Kidney (tissue), 14 donors: ENCODE measurements around the gene SAMD4A. TPM values are rescaled to one million over a fixed set of nuclear protein-coding genes. Genes with fewer than 3 reads are reported as not detected.
A peak's percentile ranks its signal among the peaks of the same experiment; 100 is the strongest.

ENCODE experiments used
- DNase-seq, 5 donors: peaks; one replicate each; pipeline ENCODE4 v3.0.0-alpha.2; 2013 to 2020
- FAIRE-seq: peaks from 2 replicates; lab custom pipeline; 2012; peaks lifted over from hg19 to GRCh38; lab: Jason Lieb, UNC
- H3K27ac ChIP-seq, 2 donors: one replicate each; pipeline ENCODE4 v1.7.0; 2013; ENCODE audit warnings: low read depth in 2 of 2, low read length in 2 of 2, inconsistent platforms in 1 of 2
- H3K27me3 ChIP-seq: one replicate; pipeline ENCODE4 v1.7.1; 2013; ENCODE audit warnings: low read length, inconsistent platforms; ENCODE audit not compliant: control insufficient read depth, insufficient read depth
- H3K36me3 ChIP-seq, 3 donors: one replicate each; pipeline versions ENCODE4 v1.7.0 to v1.7.1; 2013; ENCODE audit warnings: low read length in 3 of 3, control low read depth in 1 of 3, inconsistent platforms in 1 of 3; ENCODE audit not compliant: insufficient read depth in 3 of 3, control insufficient read depth in 2 of 3
- H3K4me1 ChIP-seq, 3 donors: one replicate each; pipeline versions ENCODE4 v1.7.0 to v1.7.1; 2013; ENCODE audit warnings: low read length in 3 of 3, inconsistent platforms in 1 of 3, low read depth in 1 of 3; ENCODE audit not compliant: control insufficient read depth in 2 of 3, insufficient read depth in 2 of 3
- H3K4me3 ChIP-seq, 3 donors: one replicate each; pipeline versions ENCODE4 v1.7.0 to v1.8.1; 2013; ENCODE audit warnings: low read length in 3 of 3, control low read depth in 1 of 3, inconsistent platforms in 1 of 3
- H3K9ac ChIP-seq, 3 donors: one replicate each; pipeline versions ENCODE4 v1.7.0 to v1.7.1; 2013; ENCODE audit warnings: low read length in 3 of 3, control low read depth in 1 of 3, inconsistent platforms in 1 of 3
- H3K9me3 ChIP-seq, 3 donors: one replicate each; pipeline versions ENCODE4 v1.7.0 to v1.7.1; 2013; ENCODE audit warnings: low read length in 3 of 3, control low read depth in 1 of 3, inconsistent platforms in 1 of 3; ENCODE audit not compliant: control insufficient read depth in 2 of 3, insufficient read depth in 1 of 3
- CTCF ChIP-seq: IDR thresholded peaks from 3 replicates; pipeline ENCODE4 v1.5.1; 2012; ENCODE audit warnings: mild to moderate bottlenecking, moderate library complexity, borderline replicate concordance; ENCODE audit not compliant: insufficient read depth; ENCODE audit errors: extremely low read depth
- intact Hi-C: fragments of 100-400 bp; cut with DNase I; formaldehyde crosslinking; loops from one replicate; pipeline ENCODE4 v1.11.1; 2022
- polyA plus RNA-seq: library from polyadenylated mRNA; stranded (reverse); fragments of 350-450 nt; fragmentation: Illumina TruSeq; extraction: RNeasy Lipid Tissue Mini Kit (QIAGEN cat#74804); gene quantifications from one replicate; pipeline ENCODE4 v1.2.3, GENCODE V29; 2014; ENCODE audit warnings: low read depth, low replicate concordance; ENCODE audit not compliant: insufficient read depth
- total RNA-seq: library from RNA; stranded (reverse); fragmentation: NEBNext Ultra II Directional; extraction: Animal tissue kit (Norgen Biotek cat#: 25700); gene quantifications from one replicate; pipeline ENCODE4 v1.2.1, GENCODE V29; 2021
- donor health status: control.
- donor health status: control.
- donor health status: control.
- donor health status: control.
- donor health status: control.
- donor health status: DM: yes; HTN: yes; CAD: no.
- donor health status: Normal renal cell carcinoma (clear cell type).

Gene SAMD4A
- total and polyA plus RNA-seq, 2 donors from 2014 or later: 7.4 to 46.5 TPM

DNA sequence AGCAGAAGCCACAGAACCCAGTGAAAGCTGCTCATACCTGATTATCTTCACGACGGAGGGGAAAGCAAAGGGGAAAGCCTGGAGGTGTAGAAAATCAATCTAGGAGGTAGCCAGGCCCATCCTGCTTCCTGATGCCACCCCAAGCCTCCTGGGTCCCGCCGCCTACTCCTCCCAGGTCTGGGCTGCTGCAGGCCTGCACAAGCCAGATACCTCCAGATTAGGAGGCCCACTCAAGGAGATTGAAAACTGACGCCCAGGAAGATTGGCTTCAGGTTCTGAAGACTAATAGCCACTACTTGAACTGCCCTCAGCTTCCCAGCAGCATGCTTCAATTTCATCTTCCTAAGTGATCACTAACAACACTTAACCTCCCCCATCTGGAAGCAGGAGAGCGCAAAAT is 248.6 kb downstream of the SAMD4A start:
- FAIRE-seq (no peak), DNase-seq (no peak)

DNA sequence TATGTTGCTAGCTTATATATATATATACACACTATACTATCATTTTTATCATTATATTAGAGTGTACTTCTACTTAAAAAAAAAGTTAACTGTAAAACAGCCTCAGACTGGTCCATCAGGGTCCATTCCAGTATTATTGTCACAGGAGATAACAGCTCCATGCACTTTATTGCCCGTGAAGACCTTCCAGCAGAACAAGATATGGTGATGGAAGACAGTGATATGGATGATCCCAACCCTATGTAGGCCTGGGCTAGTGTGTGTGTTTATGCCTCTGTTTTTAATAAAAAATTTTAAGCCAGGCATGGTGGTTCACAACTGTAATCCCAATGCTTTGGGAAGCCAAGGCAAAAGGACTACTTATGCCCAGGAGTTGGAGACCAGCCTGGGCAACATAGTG is 249.5 kb downstream of the SAMD4A start:
- no peaks in the 10 kb centered on the region for H3K9me3 ChIP-seq
- H3K9ac ChIP-seq: no peak overlapping the region
- FAIRE-seq (no peak), DNase-seq (no peak)
- intact Hi-C loops: no loop called here
- no peaks in the 10 kb centered on the region for H3K36me3 ChIP-seq
- no peak for TF ChIP-seq CTCF
- H3K27ac ChIP-seq: no peak overlapping the region
- H3K27me3 ChIP-seq: no peaks in the 10 kb centered on the region
- no peak overlapping the region for H3K4me3 ChIP-seq
- no peaks in the 10 kb centered on the region for H3K4me1 ChIP-seq

More for the DNA sequence above, 248.6 kb downstream of the SAMD4A start:
- intact Hi-C loops: no loop called here
- Histone ChIP-seq H3K9me3 (no peaks in the 10 kb centered on the region), H3K4me1 (no peaks in the 10 kb centered on the region), H3K27ac (no peak overlapping the region), H3K27me3 (no peaks in the 10 kb centered on the region), H3K9ac (no peak overlapping the region), H3K4me3 (peak overlapping the region in 2 of 3 donors; percentile 14 to 30), H3K36me3 (no peaks in the 10 kb centered on the region)
- no peak for TF ChIP-seq CTCF

DNA sequence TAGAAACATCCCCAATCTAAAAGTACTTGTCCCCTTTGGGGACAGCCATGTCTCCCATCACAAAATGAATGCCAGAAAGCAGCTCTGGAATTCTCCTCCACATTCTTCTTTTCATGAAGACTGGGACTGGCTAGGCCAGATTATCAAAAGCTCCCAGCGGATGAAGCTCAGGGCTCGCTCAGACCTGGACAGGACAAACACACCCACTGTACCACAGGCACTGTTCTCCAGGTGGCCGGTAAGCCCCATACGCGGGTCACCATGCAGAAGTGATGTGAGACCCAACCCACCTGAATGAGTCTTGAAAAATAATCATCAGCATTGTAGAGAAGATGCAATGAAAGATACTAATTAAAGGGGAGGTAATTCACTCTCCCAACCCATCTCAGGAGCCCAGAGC is 250.6 kb downstream of the SAMD4A start:
- TF ChIP-seq CTCF: no peak
- Histone ChIP-seq H3K36me3 (no peaks in the 10 kb centered on the region), H3K4me1 (no peaks in the 10 kb centered on the region), H3K27me3 (no peaks in the 10 kb centered on the region), H3K27ac (no peak overlapping the region), H3K9ac (no peak overlapping the region), H3K9me3 (no peaks in the 10 kb centered on the region), H3K4me3 (no peak overlapping the region)
- intact Hi-C loops: no loop called here
- DNase-seq: no peak
- no peak for FAIRE-seq
